Measurements from ENCODE around the gene LEMD1.
"Not testable (repeated sequence)": the region's sequence is repeated elsewhere in the genome, so short reads cannot be mapped to it uniquely, and the experiment has no call there.

The LEMD1 gene

GRCh38 chr1:205369701-205370123 lies 52.1 kb downstream of the LEMD1 start:
- no peak for DNase-seq (ENCODE audit: low spot score)
- TF ChIP-seq CTCF (IDR thresholded peaks at IDR 0.05; ENCODE audit: borderline replicate concordance, control extremely low read depth, extremely low read depth, insufficient read depth, missing control alignments), result no peak
- in situ Hi-C loops (cut with MboI; ENCODE audit: low sequenced_read_pairs, unreplicated experiment), result no loop called here

GRCh38 chr1:205368478-205368877 lies 53.4 kb downstream of the LEMD1 start:
- DNase-seq (ENCODE audit: low spot score), result no peak
- in situ Hi-C loops (cut with MboI; ENCODE audit: low sequenced_read_pairs, unreplicated experiment), result no loop called here
- no peak for TF ChIP-seq CTCF (IDR thresholded peaks at IDR 0.05; ENCODE audit: borderline replicate concordance, control extremely low read depth, extremely low read depth, insufficient read depth, missing control alignments)

- DNase-seq (ENCODE audit: low spot score), result no peak
- no peak for TF ChIP-seq CTCF (IDR thresholded peaks at IDR 0.05; ENCODE audit: borderline replicate concordance, control extremely low read depth, extremely low read depth, insufficient read depth, missing control alignments)
- in situ Hi-C loops (cut with MboI; ENCODE audit: low sequenced_read_pairs, unreplicated experiment), result no loop called here
Measured at GRCh38 chr1:205365945-205366463, 55.9 kb downstream of the LEMD1 start.

- DNase-seq (ENCODE audit: low spot score); in situ Hi-C loops (cut with MboI; ENCODE audit: low sequenced_read_pairs, unreplicated experiment): not testable (repeated sequence)
Measured at GRCh38 chr1:205365086-205365485, 56.8 kb downstream of the LEMD1 start.

- TF ChIP-seq CTCF (IDR thresholded peaks at IDR 0.05; ENCODE audit: borderline replicate concordance, control extremely low read depth, extremely low read depth, insufficient read depth, missing control alignments), result no peak
- no peak for DNase-seq (ENCODE audit: low spot score)
- in situ Hi-C loops (cut with MboI; ENCODE audit: low sequenced_read_pairs, unreplicated experiment), result no loop called here
Measured at GRCh38 chr1:205360891-205361290, 61.0 kb downstream of the LEMD1 start.

- no peak for DNase-seq (ENCODE audit: low spot score)
- in situ Hi-C loops (cut with MboI; ENCODE audit: low sequenced_read_pairs, unreplicated experiment), result loop anchor here (10.0 kb wide), 1 partner anchor 125 kb away; no protein-coding TSS in a partner anchor
- TF ChIP-seq CTCF (IDR thresholded peaks at IDR 0.05; ENCODE audit: borderline replicate concordance, control extremely low read depth, extremely low read depth, insufficient read depth, missing control alignments), result no peak
Measured at GRCh38 chr1:205359771-205360565, 61.9 kb downstream of the LEMD1 start.

GRCh38 chr1:205358579-205358978 lies 63.3 kb downstream of the LEMD1 start:
- in situ Hi-C loops (cut with MboI; ENCODE audit: low sequenced_read_pairs, unreplicated experiment), result loop anchor here (10.0 kb wide), 1 partner anchor 126 kb away; no protein-coding TSS in a partner anchor
- no peak for TF ChIP-seq CTCF (IDR thresholded peaks at IDR 0.05; ENCODE audit: borderline replicate concordance, control extremely low read depth, extremely low read depth, insufficient read depth, missing control alignments)
- DNase-seq (ENCODE audit: low spot score), result no peak

Measured in GM13976 (cell line).